Colon (tissue), 2 donors: ENCODE data around the gene PGC.

ENCODE experiments used
- FAIRE-seq: peaks from 2 replicates; lab custom pipeline; 2012; peaks lifted over from hg19 to GRCh38; lab: Jason Lieb, UNC
- donor health status: control.
- donor health status: control.

The PGC gene

DNA sequence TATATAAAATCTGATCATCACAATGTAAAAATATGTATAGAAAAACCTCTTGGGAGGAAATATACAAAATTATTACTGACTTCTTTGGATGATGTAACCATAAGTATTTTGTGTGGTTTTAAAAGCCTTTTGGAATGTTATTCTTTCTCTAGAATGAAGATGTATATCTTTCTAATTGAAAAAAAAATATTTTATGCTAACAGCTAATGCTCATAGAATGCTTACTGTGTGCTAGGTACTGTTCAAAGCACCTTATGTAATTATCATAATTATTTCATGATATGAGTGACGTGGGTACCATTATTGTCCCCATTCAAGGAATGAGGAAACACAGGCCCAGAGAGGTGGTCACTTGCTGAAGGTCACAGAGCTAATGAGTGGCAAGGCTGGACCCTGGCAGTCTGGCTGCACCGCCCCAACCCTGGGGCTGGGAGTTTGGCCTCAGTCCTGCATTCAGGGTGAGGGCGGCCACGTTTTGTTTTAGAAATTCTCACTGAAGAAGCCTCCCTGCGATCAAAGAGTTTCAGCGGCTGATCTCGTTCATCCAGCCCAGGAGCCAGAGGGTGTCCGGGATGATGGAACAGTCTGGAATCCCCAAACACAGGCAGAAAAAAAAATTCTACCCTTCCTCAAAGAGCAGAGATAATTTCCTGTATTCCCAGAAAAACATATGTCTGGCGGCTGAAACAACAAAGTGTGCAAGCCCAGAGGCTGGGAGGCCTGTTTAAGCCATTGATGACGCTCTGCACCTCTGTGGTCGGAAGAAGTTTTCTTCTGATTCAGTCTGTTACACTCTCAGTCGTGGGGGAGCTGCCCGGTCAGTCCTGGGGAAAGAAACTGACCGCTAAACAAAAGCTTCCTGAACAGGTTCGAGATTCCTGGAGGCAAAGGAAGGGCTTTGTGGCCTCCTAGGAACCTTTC lies 49.1 kb downstream of the PGC start:
- no peak for FAIRE-seq

DNA sequence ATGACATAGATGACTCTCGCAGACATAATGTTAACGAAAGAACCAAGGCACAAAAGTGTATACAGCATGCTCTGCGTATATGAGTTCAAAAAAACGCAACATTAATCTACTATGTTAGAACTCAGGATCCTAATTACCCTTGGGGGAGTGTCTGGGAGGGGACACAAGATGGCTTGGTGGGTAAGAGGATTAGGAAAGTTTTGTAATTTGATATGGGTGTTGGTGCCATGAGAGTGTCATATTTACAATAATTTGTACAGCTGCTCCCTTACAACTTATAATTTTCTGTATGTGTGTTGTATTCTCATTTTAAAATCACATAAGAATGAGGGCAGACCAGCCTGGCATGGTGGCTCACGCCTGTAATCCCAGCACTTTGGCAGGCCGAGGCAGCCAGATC lies 50.4 kb downstream of the PGC start:
- no peak for FAIRE-seq

GRCh38 chr6:41695825-41696224 lies 51.4 kb downstream of the PGC start:
- no peak for FAIRE-seq

GRCh38 chr6:41694815-41695526 lies 52.2 kb downstream of the PGC start:
- no peak for FAIRE-seq

DNA sequence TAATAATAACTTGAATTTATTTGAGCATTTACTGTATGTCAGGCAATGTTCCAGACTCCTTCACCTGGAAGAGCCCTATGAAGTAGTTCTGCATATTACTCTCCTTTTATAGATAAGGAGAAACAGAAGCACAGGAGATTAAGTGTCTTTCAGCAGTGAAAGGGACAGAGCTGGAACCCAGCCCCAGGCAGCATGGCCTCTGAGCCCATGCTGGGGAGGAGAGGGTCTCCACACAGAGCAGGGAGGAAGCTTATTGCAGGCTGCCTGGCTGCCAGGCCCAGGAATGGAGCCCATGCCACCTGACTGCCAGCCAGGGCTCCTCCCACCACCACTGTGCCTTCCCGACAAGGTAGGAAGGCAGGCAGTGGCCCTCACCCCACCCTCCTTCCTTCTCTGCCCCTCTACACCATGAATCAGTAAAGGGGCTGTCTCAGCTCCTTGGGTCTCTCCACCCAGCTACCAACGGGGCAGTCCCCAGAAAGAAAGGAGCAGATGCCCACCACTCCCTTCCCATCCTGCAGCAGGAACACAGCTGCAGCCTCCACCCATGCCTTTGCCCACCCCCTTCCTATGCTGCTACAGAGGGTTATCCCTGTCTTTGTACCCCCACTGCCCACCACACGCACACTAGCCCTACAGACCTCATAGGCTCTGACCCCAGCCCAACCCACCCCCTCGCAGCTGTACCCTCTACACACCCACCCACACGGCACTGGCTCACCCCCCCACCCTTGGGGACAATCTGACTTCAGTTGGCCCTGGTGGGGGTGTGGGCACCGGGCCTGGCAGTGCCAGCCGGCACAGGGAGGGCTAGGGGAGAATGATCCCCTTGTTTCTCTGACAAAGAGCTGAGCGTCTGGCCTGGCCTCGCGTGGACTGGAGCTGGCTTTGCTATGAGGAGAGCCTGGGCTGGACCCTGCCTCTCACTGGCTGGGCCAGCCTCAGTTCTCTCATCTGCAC lies 53.6 kb downstream of the PGC start:
- no peak for FAIRE-seq

DNA sequence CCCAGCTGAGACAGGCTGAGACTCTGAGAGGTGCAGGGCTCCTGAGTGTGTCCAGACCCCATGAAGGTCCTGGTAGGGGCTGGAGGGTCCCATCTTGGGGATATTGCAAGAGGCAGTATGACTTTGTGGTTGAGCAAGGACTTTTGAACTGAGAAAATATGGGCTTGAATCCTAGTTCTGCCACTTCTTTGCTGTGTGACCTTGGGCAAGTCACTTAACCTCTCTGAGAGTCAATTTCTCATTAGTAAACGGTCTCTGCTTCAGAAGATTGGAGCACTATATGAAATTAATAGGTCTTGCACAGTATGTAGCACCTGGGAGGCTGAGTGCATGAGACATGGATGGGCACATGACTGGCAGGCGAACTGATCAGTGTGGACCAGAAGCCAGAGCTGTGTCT lies 54.5 kb downstream of the PGC start:
- FAIRE-seq = no peak

DNA sequence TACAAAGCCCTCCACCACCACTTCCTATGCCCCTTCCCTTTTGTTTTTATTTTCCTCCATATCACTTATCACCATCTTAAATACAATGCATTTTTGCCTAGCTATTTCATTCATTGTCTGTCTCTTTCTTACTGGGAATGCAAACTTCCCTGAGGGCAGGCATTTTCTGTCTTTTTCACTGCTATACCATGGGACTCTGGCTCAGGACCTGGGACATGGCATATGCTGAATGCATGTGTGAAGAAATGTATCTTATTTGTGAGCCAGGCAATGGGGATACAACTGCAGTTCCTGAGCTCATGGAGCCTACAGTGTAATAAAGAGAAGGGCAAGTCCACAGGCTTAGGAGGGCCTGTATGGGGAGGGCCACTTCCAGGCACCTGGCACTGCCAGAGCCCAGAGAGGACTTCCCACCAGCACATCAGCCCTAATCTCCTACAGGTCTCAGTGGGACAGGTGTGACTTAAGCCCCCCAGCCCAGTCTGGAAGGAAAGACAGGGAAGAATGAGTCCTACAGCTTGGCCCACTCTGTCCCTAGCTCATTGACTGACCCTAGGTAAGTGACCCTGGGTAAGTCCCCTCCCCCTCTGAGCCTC lies 55.0 kb downstream of the PGC start:
- no peak for FAIRE-seq

- no peak for FAIRE-seq
Measured at GRCh38 chr6:41691426-41692079, 55.6 kb downstream of the PGC start.

GRCh38 chr6:41690541-41691330 lies 56.5 kb downstream of the PGC start:
- FAIRE-seq = no peak

GRCh38 chr6:41689171-41690008 lies 57.8 kb downstream of the PGC start:
- no peak for FAIRE-seq

DNA sequence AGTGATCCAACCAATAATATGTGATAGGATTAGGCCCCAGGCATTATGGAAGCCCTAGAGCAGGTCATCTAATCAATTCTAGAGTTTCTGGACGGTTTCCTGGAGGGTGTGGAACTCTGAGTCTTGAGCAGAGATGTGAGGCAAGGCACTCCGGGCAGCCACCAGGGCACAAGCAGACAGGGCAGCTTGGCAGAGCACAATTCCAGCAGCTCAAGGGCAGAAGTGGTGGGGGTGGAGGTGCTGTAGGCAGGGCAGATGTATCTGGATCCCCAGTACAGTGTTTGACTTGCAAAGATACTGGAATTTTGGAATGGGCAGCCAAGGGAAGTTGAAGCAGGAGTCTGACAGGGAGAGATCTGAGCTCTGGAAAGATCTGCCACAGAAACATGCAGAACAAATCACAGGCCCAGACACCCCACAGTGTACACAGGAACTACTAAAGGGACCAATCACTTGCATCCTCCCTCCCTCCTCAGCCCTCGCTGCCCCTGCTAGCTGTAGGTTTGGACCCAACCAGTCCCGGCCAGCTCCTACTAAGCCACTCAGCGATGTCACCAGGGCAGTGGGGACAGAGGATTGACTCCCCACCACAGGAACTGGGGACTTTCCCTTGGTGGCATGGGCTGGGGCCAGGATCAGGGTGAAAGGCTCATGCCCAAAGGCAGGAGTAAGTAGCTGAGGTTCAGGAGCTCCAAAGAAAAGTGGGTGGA lies 58.8 kb downstream of the PGC start:
- no peak for FAIRE-seq

DNA sequence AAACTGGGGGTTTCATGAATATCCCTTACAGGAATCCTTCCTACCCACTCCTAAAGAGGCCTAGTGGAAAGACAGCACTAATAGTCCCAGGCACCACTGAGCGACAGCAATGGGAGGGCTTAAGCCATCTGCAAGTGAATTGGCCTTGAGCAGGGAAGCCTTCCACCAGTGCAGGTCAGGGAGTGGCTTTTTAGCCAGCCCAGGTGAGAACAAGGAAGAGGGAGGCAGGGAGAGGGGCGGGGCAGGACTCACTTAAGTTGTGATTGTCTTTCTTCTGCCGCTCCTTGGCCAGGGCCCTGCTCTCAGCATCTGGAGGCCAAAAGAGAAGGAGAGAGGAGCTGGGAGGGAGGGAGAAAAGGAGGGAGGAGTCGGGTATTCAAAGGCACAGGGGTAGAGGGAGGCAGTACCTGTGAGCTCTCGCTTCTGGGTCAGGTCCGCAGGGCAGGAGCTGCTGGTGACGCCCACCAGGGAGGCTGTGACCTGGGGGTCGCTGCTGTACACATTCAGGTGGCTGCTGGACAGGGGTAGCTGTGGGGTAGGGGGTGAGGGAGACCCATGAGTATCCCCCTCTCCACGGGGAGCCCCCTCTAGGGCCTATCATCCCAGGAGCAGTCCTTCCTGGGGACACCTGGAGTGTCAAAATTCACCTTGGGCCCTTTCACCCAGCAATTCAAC lies 59.6 kb downstream of the PGC start:
- no peak for FAIRE-seq
